HG02943 (cell line): ENCODE measurements around the gene GTPBP6.
A peak's percentile ranks its signal among the peaks of the same experiment; 100 is the strongest.
"Not testable (repeated sequence)": the region's sequence is repeated elsewhere in the genome, so short reads cannot be mapped to it uniquely, and the experiment has no call there.

Source experiments
- ATAC-seq: cut with Tn5 transposase; IDR thresholded peaks from one replicate; pipeline ENCODE4 v1.9.1; 2021; ENCODE audit warnings: mild to moderate bottlenecking, low read depth, moderate library complexity; ENCODE audit not compliant: unreplicated experiment

The GTPBP6 gene

GRCh38 chrX:302975-303374, 15.6 kb downstream of the GTPBP6 start:
- no peak for ATAC-seq

GRCh38 chrX:300334-300733, 18.3 kb downstream of the GTPBP6 start:
- ATAC-seq = no peak

- ATAC-seq = no peak
These were observed 19.6 kb downstream of the GTPBP6 start for GRCh38 chrX:298993-299392.

- no peak for ATAC-seq
These were observed 23.5 kb downstream of the GTPBP6 start for GRCh38 chrX:295136-295535.

- ATAC-seq = no peak
These were observed 25.4 kb downstream of the GTPBP6 start for GRCh38 chrX:292900-293897.

GRCh38 chrX:291411-291901, 27.1 kb downstream of the GTPBP6 start:
- no peak for ATAC-seq

- ATAC-seq = no peak
These were observed 28.0 kb downstream of the GTPBP6 start for GRCh38 chrX:290476-291166.

- no peak for ATAC-seq
These were observed 30.0 kb downstream of the GTPBP6 start for GRCh38 chrX:288561-288991.

- ATAC-seq = no peak
These were observed 30.9 kb downstream of the GTPBP6 start for GRCh38 chrX:287670-288069.

- ATAC-seq = no peak
These were observed 33.4 kb downstream of the GTPBP6 start for GRCh38 chrX:285076-285677.

GRCh38 chrX:283115-283845, 35.3 kb downstream of the GTPBP6 start:
- peak; percentile 97 for ATAC-seq

- ATAC-seq = not testable (repeated sequence)
These were observed 36.5 kb downstream of the GTPBP6 start for GRCh38 chrX:282000-282681.

- no peak for ATAC-seq
These were observed 37.2 kb downstream of the GTPBP6 start, which contains the start of gene PLCXD1 for GRCh38 chrX:281166-281999. Gene PLCXD1, plus strand, starts transcription at chrX:281381. Its CDS starts 2,807 bp downstream, at chrX:284188.

GRCh38 chrX:280722-281121, 37.9 kb downstream of the GTPBP6 start:
- ATAC-seq = not testable (repeated sequence)

GRCh38 chrX:279757-280604, 38.6 kb downstream of the GTPBP6 start:
- not testable (repeated sequence) for ATAC-seq

GRCh38 chrX:276581-277201, 41.9 kb downstream of the GTPBP6 start:
- ATAC-seq = peak; percentile 42

- ATAC-seq = peak; percentile 84
These were observed 42.5 kb downstream of the GTPBP6 start for GRCh38 chrX:275967-276580.
